SK-N-MC (cell line): ENCODE results near the gene APCDD1.

Source experiments
- DNase-seq: peaks from one replicate; pipeline ENCODE4 v3.0.0-alpha.2; 2011; ENCODE audit warnings: low read depth, low spot score
- H3K27ac ChIP-seq: fragments of 200-600 bp; sonication (generic); 2 replicates; pipeline ENCODE4 v1.5.1; 2016; ENCODE audit warnings: mixed run types
- H3K36me3 ChIP-seq: fragments of 200-600 bp; sonication (generic); 2 replicates; pipeline ENCODE4 v1.6.1; 2017; ENCODE audit warnings: antibody characterized with exemption, low read length, mixed read lengths; ENCODE audit not compliant: insufficient read depth
- H3K4me3 ChIP-seq: fragments of 200-600 bp; sonication (generic); 2 replicates; pipeline ENCODE4 v1.5.1; 2016
- H3K9ac ChIP-seq: fragments of 200-600 bp; sonication (generic); 2 replicates; pipeline ENCODE4 v1.8.0; 2017; ENCODE audit warnings: mixed run types, mixed read lengths; ENCODE audit not compliant: insufficient read length
- H3K9me3 ChIP-seq: fragments of 200-600 bp; sonication (generic); 2 replicates; pipeline ENCODE4 v1.6.1; 2017; ENCODE audit warnings: low read depth, mild to moderate bottlenecking, antibody characterized with exemption, low read length, moderate library complexity, mixed read lengths
- EZH2 ChIP-seq: fragments of 200-600 bp; sonication (generic); IDR thresholded peaks from one replicate; pipeline ENCODE4 v1.6.1; 2017; ENCODE audit warnings: antibody characterized with exemption
- FOXP2 ChIP-seq: optimal IDR thresholded peaks from 2 replicates; pipeline ENCODE3; 2011; ENCODE audit warnings: mild to moderate bottlenecking, moderate library complexity; ENCODE audit not compliant: insufficient read depth; ENCODE audit errors: extremely low read length, control extremely low read depth
- POLR2AphosphoS5 ChIP-seq: IDR thresholded peaks from 2 replicates; pipeline ENCODE4 v1.6.1; 2012; ENCODE audit warnings: mild to moderate bottlenecking, low read depth, low read length, borderline replicate concordance

The APCDD1 gene

DNA sequence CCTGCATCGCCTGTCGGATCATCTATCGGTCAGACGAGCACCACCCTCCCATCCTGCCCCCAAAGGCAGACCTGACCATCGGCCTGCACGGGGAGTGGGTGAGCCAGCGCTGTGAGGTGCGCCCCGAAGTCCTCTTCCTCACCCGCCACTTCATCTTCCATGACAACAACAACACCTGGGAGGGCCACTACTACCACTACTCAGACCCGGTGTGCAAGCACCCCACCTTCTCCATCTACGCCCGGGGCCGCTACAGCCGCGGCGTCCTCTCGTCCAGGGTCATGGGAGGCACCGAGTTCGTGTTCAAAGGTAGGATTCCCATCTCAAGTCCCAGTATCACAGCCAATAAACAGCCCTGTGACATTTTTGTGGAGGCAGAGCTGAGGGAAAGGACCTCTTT lies 31.0 kb downstream of the APCDD1 start:
- no peak overlapping the region for H3K9ac ChIP-seq
- H3K27ac ChIP-seq, result peak overlapping the region; percentile 80
- H3K9me3 ChIP-seq, result no peaks in the 10 kb centered on the region
- peaks cover 89% of the 10 kb centered on the region for H3K36me3 ChIP-seq
- TF ChIP-seq FOXP2 (no peak), EZH2 (no peak), POLR2AphosphoS5 (no peak)
- DNase-seq, result no peak
- no peak overlapping the region for H3K4me3 ChIP-seq

DNA sequence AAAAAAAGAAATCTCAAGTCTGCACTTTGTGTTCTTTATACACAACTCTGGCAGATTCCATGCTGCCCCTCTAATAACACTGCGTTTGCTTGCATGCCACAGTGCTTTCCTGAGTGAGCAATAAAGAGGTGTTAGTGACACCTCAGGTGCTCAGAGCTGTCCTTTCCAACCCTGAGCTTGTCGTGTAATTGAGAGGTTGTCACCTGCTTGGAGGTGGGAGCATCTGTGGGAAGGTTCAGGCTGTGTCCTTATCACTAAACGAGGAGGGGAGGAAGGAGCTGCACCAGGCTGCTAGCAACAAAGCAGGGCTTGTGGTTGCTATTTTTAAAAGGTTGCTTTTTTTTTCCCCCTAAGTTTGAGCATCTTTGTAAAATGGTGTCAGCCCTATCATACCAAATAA lies 31.9 kb downstream of the APCDD1 start:
- Histone ChIP-seq H3K9me3 (no peaks in the 10 kb centered on the region), H3K36me3 (peaks cover 80% of the 10 kb centered on the region), H3K27ac (peak overlapping the region; percentile 80), H3K4me3 (no peak overlapping the region), H3K9ac (no peak overlapping the region)
- no peak for DNase-seq
- TF ChIP-seq POLR2AphosphoS5 (peak; percentile 14), FOXP2 (no peak)

DNA sequence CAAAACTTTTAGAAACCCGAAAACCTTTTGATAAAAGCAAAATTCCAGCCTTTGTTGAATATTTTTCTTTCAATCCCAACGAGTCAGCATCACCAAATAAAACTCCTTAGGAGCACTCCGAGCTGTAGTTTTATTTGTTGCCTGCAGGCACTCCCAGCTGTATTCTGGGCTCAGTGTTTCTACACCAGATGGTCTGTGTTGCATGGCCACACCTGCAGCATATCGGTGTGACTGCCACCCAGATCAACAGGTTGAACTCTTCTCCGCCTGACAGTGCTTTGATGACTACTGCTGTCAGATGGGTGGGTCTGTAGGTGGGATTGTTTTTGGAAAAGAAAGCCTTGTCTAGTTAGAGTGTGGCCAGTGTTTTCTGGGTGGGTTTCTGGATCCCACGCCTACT lies 32.7 kb downstream of the APCDD1 start:
- Histone ChIP-seq H3K4me3 (no peak overlapping the region), H3K27ac (peak overlapping the region; percentile 80), H3K9ac (no peak overlapping the region), H3K9me3 (no peaks in the 10 kb centered on the region), H3K36me3 (peaks cover 73% of the 10 kb centered on the region)
- no peak for DNase-seq
- TF ChIP-seq EZH2 (no peak), POLR2AphosphoS5 (peak; percentile 17; the same call in 1 of the 2 replicates), FOXP2 (no peak)

DNA sequence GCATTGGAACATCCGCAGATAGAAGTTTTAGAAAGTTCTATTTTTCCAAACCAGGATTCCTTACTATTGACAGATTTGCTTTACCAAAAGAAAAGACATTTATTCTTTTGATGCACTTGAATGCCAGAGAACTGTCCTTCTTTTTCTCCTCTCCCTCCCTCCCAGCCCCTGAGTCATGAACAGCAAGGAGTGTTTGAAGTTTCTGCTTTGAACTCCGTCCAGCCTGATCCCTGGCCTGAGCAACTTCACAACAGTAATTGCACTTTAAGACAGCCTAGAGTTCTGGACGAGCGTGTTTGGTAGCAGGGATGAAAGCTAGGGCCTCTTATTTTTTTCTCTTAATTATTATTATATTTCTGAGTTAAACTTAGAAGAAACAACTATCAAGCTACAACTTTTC lies 33.6 kb downstream of the APCDD1 start:
- Histone ChIP-seq H3K4me3 (no peak overlapping the region), H3K27ac (peak overlapping the region; percentile 80), H3K9ac (no peak overlapping the region), H3K9me3 (no peaks in the 10 kb centered on the region), H3K36me3 (peaks cover 64% of the 10 kb centered on the region)
- no peak for DNase-seq
- no peak for TF ChIP-seq EZH2
- TF ChIP-seq POLR2AphosphoS5, result no peak
- TF ChIP-seq FOXP2, result no peak

GRCh38 chr18:10490401-10491165 lies 36.1 kb downstream of the APCDD1 start:
- Histone ChIP-seq H3K9me3 (no peaks in the 10 kb centered on the region), H3K9ac (no peak overlapping the region), H3K36me3 (peaks cover 38% of the 10 kb centered on the region), H3K27ac (peak overlapping the region; percentile 63), H3K4me3 (no peak overlapping the region)
- TF ChIP-seq EZH2 (no peak), POLR2AphosphoS5 (peak; percentile 63), FOXP2 (no peak)
- no peak for DNase-seq

DNA sequence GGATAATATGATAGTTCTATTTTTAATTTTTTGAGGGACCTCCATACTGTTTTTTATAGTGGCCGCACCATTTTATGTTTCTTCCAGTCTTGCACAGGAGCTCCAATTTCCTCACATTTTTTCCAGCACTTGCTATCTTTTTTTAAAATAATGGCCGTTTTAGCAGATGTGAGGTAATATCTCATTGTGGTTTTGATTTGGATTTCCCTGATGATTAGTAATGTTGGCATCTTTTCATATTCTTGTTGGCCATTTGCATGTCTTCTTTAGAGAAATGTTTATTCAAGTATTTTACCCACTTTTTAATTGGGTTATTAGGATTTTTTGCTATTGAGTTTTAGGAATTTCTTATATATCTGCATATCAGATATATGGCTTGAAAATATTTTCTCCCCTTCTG lies 41.5 kb downstream of the APCDD1 start:
- Histone ChIP-seq H3K4me3 (no peak overlapping the region), H3K9ac (no peak overlapping the region), H3K9me3 (peaks cover 7% of the 10 kb centered on the region; the same call in 1 of the 2 replicates), H3K27ac (no peak overlapping the region), H3K36me3 (no peaks in the 10 kb centered on the region)
- no peak for TF ChIP-seq FOXP2
- no peak for TF ChIP-seq POLR2AphosphoS5
- no peak for TF ChIP-seq EZH2
- DNase-seq, result no peak

DNA sequence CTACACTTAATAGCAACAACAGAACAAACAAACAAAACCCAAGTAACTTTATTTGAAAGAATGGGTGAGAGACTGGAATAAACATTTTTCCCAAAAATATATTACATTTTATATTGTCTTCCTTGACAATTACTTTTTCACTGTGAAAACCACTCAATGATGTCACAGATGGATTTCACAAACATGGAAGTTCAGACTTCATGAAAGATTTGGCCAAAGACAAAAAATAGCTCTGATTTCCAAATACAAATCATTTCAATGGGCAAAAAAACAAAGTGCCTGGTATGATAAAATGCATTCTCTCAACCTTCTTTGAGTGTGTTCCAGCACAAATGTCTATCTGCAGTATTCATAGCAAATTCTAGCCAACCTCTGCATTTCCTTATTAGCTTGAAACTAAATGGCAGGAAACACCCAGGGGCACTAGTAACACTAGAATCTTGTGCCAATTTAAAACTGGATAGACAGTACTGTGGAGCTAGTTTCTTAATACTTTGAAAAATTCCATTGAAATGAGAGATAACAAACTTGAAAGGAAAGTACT lies 42.8 kb downstream of the APCDD1 start:
- no peak overlapping the region for H3K9ac ChIP-seq
- no peaks in the 10 kb centered on the region for H3K36me3 ChIP-seq
- peak overlapping the region; percentile 94 for H3K27ac ChIP-seq
- peaks cover 7% of the 10 kb centered on the region; the same call in 1 of the 2 replicates for H3K9me3 ChIP-seq
- peak overlapping the region; percentile 51 for H3K4me3 ChIP-seq
- no peak for TF ChIP-seq FOXP2
- TF ChIP-seq POLR2AphosphoS5, result no peak
- TF ChIP-seq EZH2, result no peak
- DNase-seq, result no peak

DNA sequence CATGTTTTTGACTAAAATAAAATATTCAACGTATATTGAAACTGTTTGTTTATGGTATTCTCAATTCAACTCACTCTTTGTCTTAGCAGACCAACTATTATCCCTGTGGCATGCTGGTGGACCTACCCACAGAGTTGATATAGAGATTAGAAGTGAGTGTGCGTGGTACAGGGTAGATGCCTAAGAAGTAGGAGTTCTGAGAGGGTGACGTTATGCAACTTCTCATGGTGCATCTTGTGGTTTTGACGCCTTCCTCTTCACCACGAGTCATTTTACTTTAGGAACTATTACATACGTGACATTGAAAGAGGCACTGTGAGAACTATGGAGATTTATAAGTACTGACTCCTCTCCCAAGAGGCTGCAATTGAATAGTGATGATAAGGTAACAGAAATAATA lies 44.8 kb downstream of the APCDD1 start:
- H3K36me3 ChIP-seq, result no peaks in the 10 kb centered on the region
- no peak overlapping the region for H3K9ac ChIP-seq
- no peak for DNase-seq
- no peak overlapping the region for H3K4me3 ChIP-seq
- H3K9me3 ChIP-seq, result peaks cover 7% of the 10 kb centered on the region; the same call in 1 of the 2 replicates
- no peak for TF ChIP-seq FOXP2
- no peak for TF ChIP-seq EZH2
- TF ChIP-seq POLR2AphosphoS5, result no peak
- H3K27ac ChIP-seq, result no peak overlapping the region
